Neural progenitor cell (in vitro differentiated cells): ENCODE data around the gene KLRC3.

Experiments
- EZH2 ChIP-seq: fragments of 200-600 bp; sonication (generic); IDR thresholded peaks from 2 replicates; pipeline ENCODE4 v1.6.1; 2017; ENCODE audit warnings: antibody characterized with exemption, mild to moderate bottlenecking, moderate library complexity
- EZH2phosphoT487 ChIP-seq: fragments of 200-600 bp; sonication (generic); IDR thresholded peaks from 2 replicates; pipeline ENCODE4 v1.6.1; 2017; ENCODE audit warnings: antibody characterized with exemption
- TF ChIP-seq, protein P1 (sequence below): fragments of 200-600 bp; sonication (generic); IDR thresholded peaks from 2 replicates; pipeline ENCODE4 v1.5.1; 2017; ENCODE audit warnings: antibody characterized with exemption, mild to moderate bottlenecking

DNA sequence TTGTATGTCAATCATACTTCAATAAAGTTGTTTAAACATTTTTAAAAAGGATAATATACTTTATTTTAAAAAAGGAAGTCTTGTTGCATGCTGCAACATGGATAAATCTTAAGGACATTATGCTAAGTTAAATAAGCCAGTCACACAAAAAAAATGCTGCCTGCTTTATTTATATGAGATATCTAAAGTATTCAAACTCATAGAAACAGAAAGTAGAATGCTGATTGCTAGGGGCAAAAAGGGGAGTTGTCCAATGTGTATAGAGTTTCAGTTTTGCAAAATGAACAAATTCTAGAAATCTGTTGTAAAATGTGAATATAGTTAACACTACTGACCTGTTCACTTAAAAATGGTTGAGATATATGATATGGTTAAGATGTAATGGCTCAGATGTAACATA lies 19.6 kb downstream of the KLRC3 start:
- TF ChIP-seq EZH2phosphoT487, result no peak
- TF ChIP-seq, protein P1, sequence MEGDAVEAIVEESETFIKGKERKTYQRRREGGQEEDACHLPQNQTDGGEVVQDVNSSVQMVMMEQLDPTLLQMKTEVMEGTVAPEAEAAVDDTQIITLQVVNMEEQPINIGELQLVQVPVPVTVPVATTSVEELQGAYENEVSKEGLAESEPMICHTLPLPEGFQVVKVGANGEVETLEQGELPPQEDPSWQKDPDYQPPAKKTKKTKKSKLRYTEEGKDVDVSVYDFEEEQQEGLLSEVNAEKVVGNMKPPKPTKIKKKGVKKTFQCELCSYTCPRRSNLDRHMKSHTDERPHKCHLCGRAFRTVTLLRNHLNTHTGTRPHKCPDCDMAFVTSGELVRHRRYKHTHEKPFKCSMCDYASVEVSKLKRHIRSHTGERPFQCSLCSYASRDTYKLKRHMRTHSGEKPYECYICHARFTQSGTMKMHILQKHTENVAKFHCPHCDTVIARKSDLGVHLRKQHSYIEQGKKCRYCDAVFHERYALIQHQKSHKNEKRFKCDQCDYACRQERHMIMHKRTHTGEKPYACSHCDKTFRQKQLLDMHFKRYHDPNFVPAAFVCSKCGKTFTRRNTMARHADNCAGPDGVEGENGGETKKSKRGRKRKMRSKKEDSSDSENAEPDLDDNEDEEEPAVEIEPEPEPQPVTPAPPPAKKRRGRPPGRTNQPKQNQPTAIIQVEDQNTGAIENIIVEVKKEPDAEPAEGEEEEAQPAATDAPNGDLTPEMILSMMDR, result no peak
- TF ChIP-seq EZH2, result no peak
